H1 (cell line): ENCODE measurements around the gene PSMB3. TPM values are rescaled to one million over a fixed set of nuclear protein-coding genes. Genes with fewer than 3 reads are reported as not detected.

Source experiments
- ASH2L ChIP-seq: fragments of 200-600, 300-600 bp; sonication (generic); IDR thresholded peaks from one replicate; pipeline ENCODE4 v1.7.1; 2017; ENCODE audit warnings: low read length
- BACH1 ChIP-seq: IDR thresholded peaks from 2 replicates; pipeline ENCODE4 v1.6.1; 2012; ENCODE audit warnings: low read length, improper control_type of control experiment
- CHD1 ChIP-seq: IDR thresholded peaks from 2 replicates; pipeline ENCODE4 v1.6.1; 2012; ENCODE audit warnings: low read depth, low read length, improper control_type of control experiment
- EP300 ChIP-seq, 2 experiments: IDR thresholded peaks; 1 replicate in 1 of 2; 2 replicates in 1 of 2; pipeline ENCODE4 v1.6.1; 2011 to 2012; ENCODE audit warnings: low read depth in 2 of 2, low read length in 2 of 2, mild to moderate bottlenecking in 2 of 2, borderline replicate concordance in 1 of 2, inconsistent platforms in 1 of 2, moderate library complexity in 1 of 2
- JUN ChIP-seq: IDR thresholded peaks from 2 replicates; pipeline ENCODE4 v1.6.1; 2011; ENCODE audit warnings: low read depth, mild to moderate bottlenecking, improper control_type of control experiment, low read length
- JUND ChIP-seq: IDR thresholded peaks from 2 replicates; pipeline ENCODE4 v1.6.1; 2011; ENCODE audit warnings: mild to moderate bottlenecking, improper control_type of control experiment, low read length
- KDM4A ChIP-seq: IDR thresholded peaks from one replicate; pipeline ENCODE4 v1.7.1; 2012; ENCODE audit warnings: low read depth, mild to moderate bottlenecking, moderate library complexity, low read length, inconsistent platforms; ENCODE audit not compliant: severe bottlenecking
- KDM5A ChIP-seq: fragments of 200-600 bp; IDR thresholded peaks from 2 replicates; pipeline ENCODE4 v1.7.1; 2012; ENCODE audit warnings: mild to moderate bottlenecking, low read length, inconsistent platforms, mixed read lengths
- MAFK ChIP-seq: IDR thresholded peaks from 2 replicates; pipeline ENCODE4 v1.6.1; 2012; ENCODE audit warnings: low read depth, mild to moderate bottlenecking, improper control_type of control experiment, low read length
- RBBP5 ChIP-seq: IDR thresholded peaks from 2 replicates; pipeline ENCODE4 v1.7.1; 2012; ENCODE audit warnings: low read depth, mild to moderate bottlenecking, inconsistent platforms, low read length, moderate library complexity, borderline replicate concordance
- RXRA ChIP-seq: IDR thresholded peaks from 2 replicates; pipeline ENCODE4 v1.6.1; 2011; ENCODE audit warnings: low read depth, mild to moderate bottlenecking, low read length, moderate library complexity; ENCODE audit not compliant: insufficient read depth
- SIX5 ChIP-seq: IDR thresholded peaks from 2 replicates; pipeline ENCODE4 v1.6.1; 2011; ENCODE audit warnings: mild to moderate bottlenecking, low read depth, low read length
- SP1 ChIP-seq: IDR thresholded peaks from 2 replicates; pipeline ENCODE4 v1.6.1; 2011; ENCODE audit warnings: low read depth, low read length
- SP2 ChIP-seq: IDR thresholded peaks from 2 replicates; pipeline ENCODE4 v1.6.1; 2012; ENCODE audit warnings: mild to moderate bottlenecking, low read length, inconsistent platforms
- SP4 ChIP-seq: IDR thresholded peaks from 2 replicates; pipeline ENCODE4 v1.6.1; 2012; ENCODE audit warnings: low read length, inconsistent platforms
- SRF ChIP-seq: IDR thresholded peaks from 2 replicates; pipeline ENCODE4 v1.6.1; 2011; ENCODE audit warnings: mild to moderate bottlenecking, low read depth, low read length, moderate library complexity
- YY1 ChIP-seq: IDR thresholded peaks from 2 replicates; pipeline ENCODE4 v1.6.1; 2011; ENCODE audit warnings: low read depth, mild to moderate bottlenecking, low read length
- polyA plus RNA-seq, 7 experiments: library from polyadenylated mRNA; depleted of rRNA in 3 of 7; stranded (reverse) in 5 of 7; unstranded in 2 of 7; fragments of >200 nt in 5 of 7; fragments of 200-250 nt in 2 of 7; gene quantifications; 1 replicate in 5 of 7; 2 replicates in 1 of 7; 4 replicates in 1 of 7; pipeline versions ENCODE4 v1.2.1 to v1.2.3, GENCODE V29; 2011 to 2013; ENCODE audit warnings: missing spikeins in 2 of 7, mixed read lengths in 2 of 7
- total RNA-seq: library from RNA; stranded (reverse); fragmentation: NEBNext Ultra II Directional; extraction: Animal tissue kit (Norgen Biotek cat#: 25700); gene quantifications from 2 replicates; pipeline ENCODE4 v1.2.1, GENCODE V29; 2021
- TF ChIP-seq, protein P1 (sequence below): IDR thresholded peaks from 2 replicates; pipeline ENCODE4 v1.6.1; 2012; ENCODE audit warnings: inconsistent platforms
- TF ChIP-seq, protein P2 (sequence below), 3 experiments: IDR thresholded peaks; 1 replicate in 2 of 3; 2 replicates in 1 of 3; pipeline versions ENCODE4 v1.5.1 to v1.6.1; 2011; ENCODE audit warnings: low read length in 3 of 3, mild to moderate bottlenecking in 3 of 3, inconsistent platforms in 2 of 3, low read depth in 1 of 3, moderate library complexity in 1 of 3; ENCODE audit not compliant: insufficient read depth in 1 of 3; ENCODE audit errors: control extremely low read depth in 1 of 3

The PSMB3 gene
- total and polyA plus RNA-seq, 2 of the 8 experiments (the other 6 are each of a cell fraction or from before 2014, with no cell fraction given), result 291 to 914 TPM

DNA sequence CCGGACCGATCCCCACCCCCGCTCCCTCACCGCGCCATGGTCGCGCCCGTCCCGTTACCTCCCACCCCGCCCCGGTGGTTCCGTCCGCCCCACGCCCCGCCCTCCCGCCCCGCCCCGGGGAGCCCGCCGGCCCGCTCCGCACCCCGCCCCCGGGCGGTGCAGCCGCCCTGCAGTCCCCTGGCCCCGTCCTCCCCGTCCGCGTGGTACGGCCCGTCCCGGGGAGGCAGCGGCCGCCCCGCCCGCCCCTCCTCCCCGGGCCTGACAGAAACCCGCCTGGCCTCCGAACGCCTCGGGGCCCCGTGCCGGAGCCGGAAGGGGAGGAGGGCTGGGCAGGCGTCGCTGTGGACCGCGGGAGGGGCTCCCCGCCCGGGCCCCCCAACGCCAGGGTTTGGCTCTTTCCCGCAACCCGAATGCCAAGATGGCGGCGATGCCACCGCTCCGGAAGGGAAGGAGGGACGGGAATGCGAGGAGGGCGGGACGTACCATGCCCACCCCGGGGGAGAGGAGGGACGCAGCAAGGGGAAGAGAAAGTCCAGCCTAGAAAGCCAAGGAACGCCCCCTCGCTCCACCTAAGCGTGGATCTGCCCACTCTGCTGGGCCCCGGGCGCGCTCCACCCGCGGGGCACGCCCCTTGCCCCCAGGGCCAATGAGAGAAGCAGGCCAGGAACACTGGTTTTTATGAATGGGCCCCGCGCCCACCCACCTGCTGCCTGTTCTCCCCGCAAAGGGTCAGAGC is 47.1 kb downstream of the PSMB3 start, which contains the start of gene PIP4K2B (continued):
- TF ChIP-seq, protein P1, sequence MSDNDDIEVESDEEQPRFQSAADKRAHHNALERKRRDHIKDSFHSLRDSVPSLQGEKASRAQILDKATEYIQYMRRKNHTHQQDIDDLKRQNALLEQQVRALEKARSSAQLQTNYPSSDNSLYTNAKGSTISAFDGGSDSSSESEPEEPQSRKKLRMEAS, result peak; percentile 59
- TF ChIP-seq KDM5A (no peak), SRF (no peak), SP4 (no peak), SIX5 (peak; percentile 51), YY1 (peak; percentile 97), BACH1 (peak; percentile 92), JUN (no peak), SP2 (no peak), KDM4A (no peak), MAFK (no peak), ASH2L (no peak), EP300 (IDR thresholded peaks at IDR 0.05; ENCODE audit: borderline replicate concordance in 1 of 2, low read depth in 2 of 2, low read length in 2 of 2) (peak in 1 of 2 experiments; percentile 98; a peak in 2 of 3 replicates), RXRA (no peak), JUND (peak; percentile 95), SP1 (peak; percentile 87; the same call in 1 of the 2 replicates), CHD1 (peak; percentile 95), RBBP5 (no peak; the same call in 1 of the 2 replicates)
- TF ChIP-seq, protein P2, sequence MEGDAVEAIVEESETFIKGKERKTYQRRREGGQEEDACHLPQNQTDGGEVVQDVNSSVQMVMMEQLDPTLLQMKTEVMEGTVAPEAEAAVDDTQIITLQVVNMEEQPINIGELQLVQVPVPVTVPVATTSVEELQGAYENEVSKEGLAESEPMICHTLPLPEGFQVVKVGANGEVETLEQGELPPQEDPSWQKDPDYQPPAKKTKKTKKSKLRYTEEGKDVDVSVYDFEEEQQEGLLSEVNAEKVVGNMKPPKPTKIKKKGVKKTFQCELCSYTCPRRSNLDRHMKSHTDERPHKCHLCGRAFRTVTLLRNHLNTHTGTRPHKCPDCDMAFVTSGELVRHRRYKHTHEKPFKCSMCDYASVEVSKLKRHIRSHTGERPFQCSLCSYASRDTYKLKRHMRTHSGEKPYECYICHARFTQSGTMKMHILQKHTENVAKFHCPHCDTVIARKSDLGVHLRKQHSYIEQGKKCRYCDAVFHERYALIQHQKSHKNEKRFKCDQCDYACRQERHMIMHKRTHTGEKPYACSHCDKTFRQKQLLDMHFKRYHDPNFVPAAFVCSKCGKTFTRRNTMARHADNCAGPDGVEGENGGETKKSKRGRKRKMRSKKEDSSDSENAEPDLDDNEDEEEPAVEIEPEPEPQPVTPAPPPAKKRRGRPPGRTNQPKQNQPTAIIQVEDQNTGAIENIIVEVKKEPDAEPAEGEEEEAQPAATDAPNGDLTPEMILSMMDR (IDR thresholded peaks at IDR 0.05; ENCODE audit: control extremely low read depth in 1 of 3, insufficient read depth in 1 of 3, low read depth in 1 of 3, low read length in 3 of 3), result no peak
